HT1080 (cell line): Measurements from ENCODE around the gene RPRM. TPM values are rescaled to one million over a fixed set of nuclear protein-coding genes. Genes with fewer than 3 reads are reported as not detected.
"Not testable (repeated sequence)": the region's sequence is repeated elsewhere in the genome, so short reads cannot be mapped to it uniquely, and the experiment has no call there.

Experiments
- DNase-seq: peaks from one replicate; pipeline ENCODE4 v3.0.0-alpha.2; 2015; ENCODE audit warnings: low read depth
- polyA plus RNA-seq, 2 experiments: library from polyadenylated mRNA; depleted of rRNA; stranded (reverse); fragments of >200 nt; gene quantifications; 2 replicates each; pipeline ENCODE4 v1.2.3, GENCODE V29; 2015
- total RNA-seq: library from RNA; depleted of rRNA; stranded (reverse); fragments of >200 nt; shearing (Covaris generic); gene quantifications from 2 replicates; pipeline ENCODE4 v1.2.3, GENCODE V29; 2014; rRNA removed

Gene RPRM
- not detected in 2 replicates for total RNA-seq
- polyA plus RNA-seq (2015; cell fraction: cytosol; rRNA removed): not detected in 2 replicates
- not detected in 2 replicates for polyA plus RNA-seq (2015; cell fraction: nucleus; rRNA removed)

DNA sequence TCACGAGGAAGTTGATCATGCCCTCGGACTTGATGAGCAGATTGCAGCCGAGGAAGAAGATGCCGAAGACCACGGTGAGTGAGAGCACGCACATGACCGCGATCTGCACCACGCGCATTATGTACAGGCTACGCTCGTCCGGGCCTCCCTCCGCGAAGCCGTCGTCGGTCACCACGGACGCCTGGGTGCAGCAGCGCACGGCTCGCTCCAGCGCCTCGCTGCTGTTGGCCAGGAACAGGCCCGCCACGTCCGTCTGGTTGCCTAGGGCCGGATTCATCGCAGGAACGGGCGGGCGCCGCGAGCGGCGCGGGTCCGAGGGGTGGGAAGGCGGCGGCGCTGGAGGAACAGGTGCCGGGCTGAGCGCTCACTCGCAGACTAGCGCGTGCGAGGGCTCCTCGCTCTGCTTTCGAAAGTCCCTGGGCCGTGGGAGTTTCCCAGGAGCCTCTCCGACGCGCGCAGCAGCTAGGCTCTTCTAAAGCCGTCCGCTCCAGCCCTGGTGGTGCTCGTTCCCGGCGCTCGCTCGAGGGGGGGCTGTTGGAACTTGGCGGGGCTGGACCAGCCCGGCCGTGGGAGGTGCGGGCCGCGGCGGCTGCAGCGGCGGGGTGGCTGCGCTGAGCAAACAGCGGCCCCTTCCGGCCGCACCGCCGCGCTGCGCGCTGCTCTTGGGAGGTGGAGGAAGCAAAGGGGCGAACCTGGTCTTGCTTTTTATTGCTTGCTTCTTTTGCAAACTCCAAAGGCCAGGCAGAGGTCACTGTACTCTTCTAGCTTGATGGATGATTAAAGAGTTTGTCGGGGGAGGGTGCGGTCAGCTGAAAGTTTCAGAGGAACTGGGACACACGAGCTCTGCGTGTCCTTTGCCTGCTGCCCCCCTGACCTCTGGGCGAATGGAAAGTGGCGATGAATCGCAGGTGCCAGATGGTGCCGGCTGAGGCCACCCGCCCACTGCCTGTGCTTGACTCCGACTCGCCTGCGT is at the start of gene RPRM:
Gene RPRM (minus strand): TSS at position 474 of the 973 bp plus-strand sequence. CDS start 197 bp downstream, at position 277.
- no peak for DNase-seq

DNA sequence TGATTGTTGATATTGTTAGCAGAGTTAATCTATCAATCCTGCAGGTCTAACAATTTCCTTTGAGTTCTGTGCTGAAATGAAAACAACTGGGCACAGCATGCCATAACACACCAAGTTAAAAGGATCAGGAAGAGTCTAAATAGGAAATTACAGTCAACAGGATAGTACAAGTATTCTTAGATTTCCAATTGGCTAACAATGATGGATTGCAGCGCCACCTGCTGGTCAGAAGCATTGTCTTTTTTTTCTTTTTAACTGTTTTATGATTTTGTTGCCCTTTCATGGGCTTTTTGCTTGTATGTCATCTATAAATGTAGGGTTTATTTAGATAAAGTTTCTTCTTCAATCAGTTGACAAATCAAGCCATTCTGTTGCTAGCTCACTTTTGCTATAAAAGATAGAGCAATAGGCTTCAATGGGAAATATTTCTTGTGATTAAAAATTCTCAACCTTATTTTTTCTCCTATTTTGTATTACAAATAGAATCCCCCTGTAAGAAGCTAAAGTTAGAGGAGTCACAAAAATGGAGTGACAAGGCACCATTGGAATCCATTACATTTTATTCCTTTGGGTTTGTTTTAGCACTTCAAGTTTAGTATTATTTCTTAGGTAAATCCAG is 40.8 kb upstream of the RPRM start:
- DNase-seq: peak; percentile 44

DNA sequence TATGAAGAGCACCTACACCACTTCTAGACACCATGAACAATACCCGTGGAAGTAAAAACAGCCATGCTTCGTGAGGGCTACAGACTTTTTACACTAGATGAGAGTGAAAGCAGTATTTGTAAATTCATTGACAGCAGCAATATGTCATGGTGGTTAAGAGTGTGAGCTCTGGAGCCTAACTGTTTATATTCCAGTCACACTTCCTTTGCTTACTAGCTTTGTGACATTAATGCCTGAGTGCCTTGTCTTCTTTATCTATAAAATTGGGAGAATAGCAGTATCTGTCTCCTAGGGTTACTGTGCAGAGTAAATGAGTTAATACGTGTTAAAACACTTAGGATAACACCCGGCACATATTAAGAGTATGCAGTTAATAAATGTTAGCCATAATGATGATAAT is 33.8 kb upstream of the RPRM start:
- DNase-seq: no peak

DNA sequence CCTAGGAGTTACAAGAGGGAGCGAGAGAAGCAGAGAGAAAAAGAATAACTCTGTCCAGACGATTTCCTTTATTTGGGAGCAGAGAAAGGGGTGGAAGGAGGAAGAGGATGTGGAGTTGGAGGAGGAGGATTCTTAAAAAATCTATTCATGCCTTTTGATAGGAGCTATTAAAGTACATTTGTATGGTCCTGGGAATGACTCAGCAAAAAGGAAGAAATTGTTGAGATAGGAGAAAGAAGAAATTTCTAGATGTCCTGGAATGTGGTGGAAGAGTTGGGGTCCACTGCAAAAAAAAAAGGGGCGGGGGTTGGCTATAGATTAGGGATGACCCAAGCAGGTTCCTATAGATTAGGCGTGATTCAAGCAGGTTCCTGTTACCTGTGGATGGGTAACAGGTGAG is 32.4 kb upstream of the RPRM start:
- DNase-seq: no peak

DNA sequence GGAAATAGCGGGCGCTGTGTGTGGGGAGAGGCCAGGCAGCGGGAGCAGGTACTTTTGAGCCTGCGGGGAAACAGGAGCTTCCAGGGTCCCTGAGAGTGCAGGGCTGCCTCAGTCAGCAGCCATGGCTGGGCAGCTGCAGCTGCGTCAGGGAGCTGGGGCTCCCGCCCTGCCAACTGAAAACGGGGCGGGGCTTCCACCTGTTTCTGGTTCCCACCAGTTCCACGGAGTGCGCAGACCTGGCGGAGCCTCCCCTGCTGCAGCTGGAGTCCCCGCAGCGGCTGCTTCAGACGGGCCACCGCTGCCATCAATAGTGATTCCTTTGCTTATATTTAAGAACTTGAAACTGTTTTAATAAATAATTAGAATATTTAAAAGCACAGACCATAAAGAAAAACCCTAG is 30.6 kb upstream of the RPRM start:
- DNase-seq: no peak

DNA sequence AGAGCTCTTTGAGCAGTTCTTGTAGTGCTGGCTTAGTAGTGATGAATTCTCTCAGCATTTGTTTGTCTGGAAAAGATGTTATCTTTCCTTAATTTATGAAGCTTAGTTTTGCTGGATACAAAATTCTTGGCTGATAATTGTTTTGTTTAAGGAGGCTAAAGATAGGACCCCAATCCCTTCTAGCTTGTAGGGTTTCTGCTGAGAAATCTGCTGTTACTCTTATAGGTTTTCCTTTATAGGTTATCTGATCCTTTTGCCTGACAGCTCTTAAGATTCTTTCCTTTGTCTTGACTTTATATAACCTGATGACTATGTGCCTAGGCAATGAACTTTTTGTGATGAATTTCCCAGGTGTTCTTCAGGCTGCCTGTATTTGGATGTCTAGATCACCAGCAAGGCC is 27.9 kb upstream of the RPRM start:
- not testable (repeated sequence) for DNase-seq

DNA sequence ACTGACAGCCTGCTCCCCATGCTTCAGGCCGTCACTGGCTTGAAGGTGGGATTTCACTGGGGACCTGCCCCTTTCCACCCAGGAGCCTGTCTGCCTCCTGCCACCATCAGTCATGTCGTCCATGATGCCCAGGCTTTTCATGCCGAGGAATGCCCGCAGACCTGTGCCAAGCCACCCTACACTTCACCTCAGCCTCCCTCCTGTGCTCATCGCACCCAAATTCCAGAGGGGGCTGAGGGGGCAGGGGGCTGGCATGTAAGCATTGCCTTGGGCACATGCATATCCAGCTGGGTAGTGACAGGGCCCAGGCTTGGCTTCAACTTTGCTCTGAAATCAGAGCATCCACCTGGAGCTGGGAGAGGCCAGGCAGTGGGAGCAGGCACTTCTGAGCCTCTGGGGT is 20.9 kb upstream of the RPRM start:
- no peak for DNase-seq

DNA sequence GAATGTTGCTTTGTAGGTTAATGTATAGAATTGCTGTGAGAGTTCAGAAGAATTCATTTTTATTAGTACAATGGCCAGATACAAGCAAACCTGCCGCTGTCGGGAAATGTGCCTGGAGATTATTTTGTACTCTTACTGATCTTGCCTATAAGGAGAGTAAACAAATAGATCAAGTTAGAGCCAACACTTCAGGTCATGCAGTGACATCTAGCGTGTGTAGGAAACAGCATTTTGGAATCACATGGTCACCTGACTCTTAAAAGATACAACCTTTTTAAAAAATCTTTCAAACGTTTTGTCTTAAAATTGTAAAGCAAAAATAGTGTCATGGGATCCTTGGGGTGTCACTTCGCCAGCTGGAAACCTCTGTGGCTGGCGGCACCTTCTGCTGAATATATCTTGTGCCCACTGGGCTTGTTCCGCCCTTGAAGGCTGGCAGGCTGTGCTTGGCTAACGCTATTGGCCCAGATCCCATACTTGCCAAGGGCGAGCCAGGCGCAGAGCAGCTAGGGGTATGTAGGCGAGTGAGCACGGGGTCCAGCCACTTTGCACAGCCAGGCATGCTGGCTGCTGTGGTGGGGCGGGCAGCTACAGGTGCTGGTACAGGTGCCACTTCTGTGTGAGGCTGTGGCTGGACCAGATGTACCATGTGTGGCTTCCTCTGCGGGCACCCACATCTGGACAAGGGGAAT is 19.5 kb upstream of the RPRM start:
- no peak for DNase-seq

DNA sequence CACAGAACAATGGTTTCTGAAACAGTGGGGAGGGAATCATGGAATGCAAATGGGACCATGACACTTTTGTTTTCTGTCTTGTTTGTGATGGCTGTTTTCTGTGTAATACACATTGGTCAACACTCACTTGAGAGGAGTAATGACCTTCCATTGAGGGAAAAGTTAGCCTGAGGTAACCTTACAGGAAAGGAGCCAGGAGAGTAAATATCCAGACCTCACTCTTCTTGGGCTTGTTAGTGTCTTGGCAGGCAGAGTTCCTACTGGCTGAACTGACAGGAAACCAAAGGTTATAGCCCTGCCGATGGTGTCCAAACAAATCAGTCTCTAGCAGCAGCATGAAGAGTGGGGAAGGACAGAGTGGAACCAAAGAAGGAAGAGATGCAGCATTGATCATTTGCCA is 17.2 kb upstream of the RPRM start:
- DNase-seq: no peak

DNA sequence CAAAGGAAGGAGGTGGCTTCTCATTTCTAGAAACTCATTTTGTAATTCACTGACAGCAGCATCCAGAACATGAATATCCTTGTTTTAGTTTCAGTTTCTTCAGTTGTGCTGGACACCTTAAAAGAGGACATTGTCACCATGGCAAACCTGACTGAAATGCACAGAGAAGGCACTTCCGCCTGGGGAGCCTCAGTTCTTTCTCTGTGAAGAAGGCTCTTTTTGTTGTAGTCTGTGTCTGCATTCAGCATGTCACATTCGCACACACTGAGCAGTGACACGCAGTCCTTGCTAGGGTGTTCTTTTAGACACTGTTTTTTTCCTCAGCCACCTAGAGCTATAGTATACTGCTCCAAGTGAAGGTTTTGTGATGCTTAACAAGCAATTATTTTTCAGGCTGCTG is 9.5 kb upstream of the RPRM start:
- DNase-seq: no peak

DNA sequence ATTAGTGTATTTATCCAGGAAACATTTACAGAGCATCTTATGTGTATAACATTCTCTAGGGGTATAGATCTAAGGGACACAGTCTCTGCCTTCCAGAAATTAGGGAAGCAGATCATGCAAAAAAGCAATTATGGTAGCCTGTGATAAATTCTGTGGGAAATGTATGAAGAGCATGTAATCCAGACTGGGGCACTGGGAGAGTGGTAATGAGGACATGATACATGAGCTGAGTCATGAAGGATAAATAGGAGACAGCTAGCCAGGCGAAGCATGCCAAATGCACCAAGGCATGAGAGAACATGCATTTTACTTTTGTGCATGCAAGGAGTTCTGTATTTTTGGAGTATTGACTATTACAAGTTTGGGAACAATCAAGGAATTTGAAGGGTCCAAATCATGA is 8.9 kb upstream of the RPRM start:
- peak; percentile 48 for DNase-seq

DNA sequence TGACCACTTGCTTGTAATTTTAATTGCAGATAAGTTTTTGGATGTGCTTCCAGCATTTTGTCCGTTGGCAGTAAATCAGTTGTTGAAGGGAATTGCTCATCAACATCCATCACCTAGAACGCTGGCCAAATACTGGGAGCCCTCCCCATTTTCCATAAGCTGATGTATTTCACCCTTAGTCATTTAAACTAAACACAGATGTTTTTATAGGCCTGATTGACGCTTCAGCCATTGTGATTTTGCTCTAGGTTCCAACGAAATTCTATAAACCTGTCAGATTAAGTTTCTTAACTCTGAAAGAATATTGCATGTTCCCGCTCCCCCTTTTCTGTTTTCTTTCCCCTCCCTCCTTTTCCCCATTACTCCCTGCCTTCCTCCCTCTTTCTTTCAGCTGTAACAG is 1.0 kb upstream of the RPRM start:
- no peak for DNase-seq

DNA sequence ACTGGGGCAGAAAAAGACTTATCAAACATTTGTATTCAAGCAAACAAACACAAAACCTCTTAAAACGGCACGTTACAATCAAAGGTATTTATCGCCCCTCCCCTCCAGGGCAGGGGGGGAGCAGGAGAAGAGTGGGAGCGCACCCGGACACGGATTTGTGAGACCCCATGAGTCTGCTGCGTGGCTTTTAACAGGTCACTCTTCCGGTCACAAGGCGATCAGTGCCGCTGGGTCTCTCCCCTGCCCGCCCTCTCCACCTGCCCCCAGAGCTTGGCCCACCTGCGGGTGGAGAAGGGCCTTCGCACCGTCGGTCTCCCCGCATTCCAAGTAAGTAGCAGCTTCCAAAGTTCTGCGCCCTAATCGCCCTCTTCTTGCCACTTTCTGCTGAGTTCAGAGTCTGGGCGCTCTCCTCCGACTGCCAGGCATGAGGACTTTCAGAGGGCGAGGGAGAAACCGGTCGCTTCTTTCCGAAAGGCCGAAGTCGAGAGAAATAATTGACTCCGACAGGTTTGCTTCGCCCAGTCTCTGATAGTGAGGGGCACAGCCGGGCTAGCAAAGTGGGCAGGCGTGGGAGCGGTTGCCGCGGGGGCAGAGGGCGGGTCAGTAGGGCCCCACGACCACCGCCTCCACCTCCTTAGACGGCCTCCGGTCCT is 800 bp downstream of the RPRM start:
- DNase-seq: no peak

DNA sequence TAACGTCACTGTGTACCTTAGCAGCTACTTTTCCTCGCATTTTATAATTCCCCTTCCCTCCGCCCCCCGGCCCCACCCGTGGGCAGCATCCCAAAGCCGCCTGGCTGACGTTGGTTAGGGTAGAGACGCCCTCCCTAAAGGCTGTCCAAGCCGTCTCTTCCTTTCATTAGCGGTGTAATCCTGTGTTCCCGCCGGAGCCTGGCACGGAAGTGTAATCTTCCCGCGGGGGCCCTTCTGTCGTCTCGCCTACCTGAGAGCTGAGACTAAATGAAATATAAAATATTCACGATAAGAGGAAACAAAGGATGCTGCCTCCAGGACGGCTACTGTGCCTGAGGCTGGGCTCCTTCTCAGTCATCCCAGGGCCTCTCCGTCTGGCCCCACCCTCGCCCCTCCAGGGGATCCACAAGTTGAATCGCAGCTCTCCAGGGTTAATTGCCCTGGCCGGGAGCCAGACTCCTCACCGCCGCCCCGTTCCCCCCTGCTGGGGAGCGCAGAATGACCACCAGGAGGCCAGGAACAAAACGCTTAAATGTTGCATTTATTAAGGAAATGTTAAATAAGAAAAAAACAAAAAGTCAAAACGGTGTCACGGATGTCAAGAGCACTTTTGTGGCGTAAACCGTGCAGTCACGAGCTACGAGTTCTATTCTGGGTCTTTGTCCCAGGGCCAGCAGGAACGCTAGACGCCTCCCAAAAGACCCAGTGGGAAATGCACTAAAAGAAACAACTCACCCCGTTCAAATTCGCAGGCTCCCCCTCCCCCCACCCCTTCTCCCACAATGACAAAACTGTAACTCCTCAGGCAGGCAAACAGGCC is 1.5 kb downstream of the RPRM start:
- DNase-seq: no peak

DNA sequence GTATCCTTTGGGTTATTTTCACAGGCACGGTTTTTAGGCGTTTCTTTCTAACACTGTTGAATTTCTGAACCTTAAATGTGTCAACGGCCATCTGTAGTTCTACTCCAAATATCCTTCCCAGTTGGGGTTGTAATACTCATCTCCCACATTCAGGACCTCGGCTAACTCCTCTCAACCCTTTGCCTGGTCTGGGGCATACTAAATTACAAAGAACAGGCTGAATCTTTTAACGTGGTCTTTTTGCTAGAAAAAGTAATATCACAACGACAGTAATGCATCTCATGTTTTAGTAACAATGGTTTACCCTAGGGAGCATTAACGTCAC is 2.1 kb downstream of the RPRM start:
- DNase-seq: no peak

DNA sequence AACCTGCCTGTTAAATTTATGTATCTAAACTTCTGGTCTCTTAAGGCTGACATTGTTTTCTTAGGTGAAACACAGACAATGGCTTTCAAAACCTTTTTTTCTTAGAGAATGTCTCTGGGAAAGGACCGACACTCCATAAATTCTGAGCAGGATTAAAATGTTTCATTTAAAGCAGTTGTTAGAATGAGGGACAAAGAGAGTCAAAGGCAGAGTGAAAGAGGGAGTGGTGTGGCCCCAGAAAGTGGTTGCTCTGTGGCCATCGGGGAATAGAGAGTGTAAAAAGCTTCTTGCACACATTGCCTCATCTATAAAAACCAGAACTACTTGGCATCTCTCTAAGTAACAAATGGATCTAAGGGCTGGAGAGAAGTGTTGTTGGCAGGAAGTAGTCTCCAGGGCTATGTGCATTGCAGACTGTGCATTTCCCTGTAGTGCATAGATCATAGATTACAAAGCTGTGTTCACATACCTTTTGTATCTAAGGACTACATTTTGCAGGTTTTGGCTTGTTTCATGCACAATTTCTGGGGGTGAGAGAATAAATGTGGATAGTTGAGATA is 3.6 kb downstream of the RPRM start:
- no peak for DNase-seq

DNA sequence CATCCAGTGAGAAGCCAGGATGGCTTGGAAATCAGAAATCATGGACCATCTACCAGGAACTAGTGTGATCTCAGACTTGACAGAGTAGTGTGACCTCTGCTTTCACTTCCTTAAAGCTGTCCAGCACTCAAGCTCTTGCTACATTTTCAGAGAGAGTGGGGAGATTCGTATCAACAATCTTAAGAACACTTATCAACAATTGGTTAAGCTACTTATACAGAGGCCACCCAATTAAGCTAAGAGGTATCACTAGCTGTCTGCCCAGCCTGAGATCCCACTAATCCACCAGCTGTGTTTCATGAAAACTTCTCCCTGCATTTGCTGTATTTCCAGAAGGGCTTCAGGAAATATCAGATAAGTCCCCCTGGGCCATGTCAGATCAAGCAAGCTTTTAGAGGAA is 4.2 kb downstream of the RPRM start:
- DNase-seq: no peak

DNA sequence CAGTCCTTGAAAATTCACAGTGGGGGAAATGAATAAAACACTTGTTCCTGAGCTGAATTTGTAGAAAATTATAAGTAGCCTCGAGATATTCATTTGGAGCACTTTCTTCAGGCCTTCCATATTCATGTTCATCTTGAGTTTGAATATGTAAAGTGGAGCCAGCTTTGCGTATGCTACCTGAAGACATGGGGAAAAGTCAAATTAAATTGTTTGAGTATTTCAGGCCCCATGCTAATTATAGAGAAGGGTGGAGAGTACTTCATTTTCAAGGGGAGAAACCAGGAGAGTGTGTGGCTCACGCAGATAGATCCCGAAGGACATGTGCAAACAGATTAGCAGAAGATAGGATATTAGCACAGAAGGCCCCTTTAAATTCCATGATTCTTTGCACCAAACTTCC is 7.7 kb downstream of the RPRM start:
- no peak for DNase-seq

DNA sequence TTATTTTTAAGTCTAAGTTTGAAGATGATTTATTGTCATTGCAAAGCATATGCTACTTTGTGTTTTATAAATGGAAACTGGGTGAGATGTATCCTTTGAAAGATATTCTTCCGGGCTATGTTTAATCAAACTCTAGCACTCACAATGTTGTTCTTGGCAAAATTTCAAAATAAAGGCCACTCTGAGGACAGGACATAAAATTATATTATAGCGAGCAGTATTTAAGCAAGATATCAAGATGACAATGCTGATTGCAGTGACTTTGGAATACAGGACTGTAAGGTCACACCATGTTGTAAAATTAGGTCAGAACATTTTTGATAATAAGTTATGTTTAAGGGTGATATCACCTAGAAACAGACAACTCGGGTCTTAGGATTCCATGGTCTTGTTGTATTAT is 14.2 kb downstream of the RPRM start:
- no peak for DNase-seq

DNA sequence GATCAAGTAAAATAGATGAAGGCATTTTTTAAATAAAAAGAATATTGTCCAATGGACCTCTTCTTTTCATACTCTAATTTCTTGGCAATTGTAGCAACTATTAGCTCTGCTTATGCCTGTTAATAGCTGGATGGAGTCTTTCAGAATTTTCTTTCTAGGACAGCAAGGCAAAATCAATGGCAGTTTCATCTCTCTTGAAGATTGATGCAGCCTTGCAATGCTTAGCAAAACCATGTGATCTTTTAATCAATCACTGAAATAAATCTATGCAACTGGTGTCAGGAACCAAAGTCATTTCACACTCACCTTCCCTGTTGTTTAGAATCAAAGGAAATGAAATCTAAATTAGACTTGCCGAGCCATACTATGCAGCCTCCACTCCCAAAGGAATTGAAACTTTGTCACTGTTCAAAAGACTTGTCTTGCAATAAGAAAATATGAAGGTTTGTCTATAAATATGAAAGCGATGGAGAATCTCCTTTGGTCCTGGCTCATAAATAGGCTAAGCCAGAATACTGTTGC is 16.2 kb downstream of the RPRM start:
- DNase-seq: no peak
